Measurements from ENCODE around the gene ZBTB32. TPM values are rescaled to one million over a fixed set of nuclear protein-coding genes. Genes with fewer than 3 reads are reported as not detected.
"Not testable (repeated sequence)": the region's sequence is repeated elsewhere in the genome, so short reads cannot be mapped to it uniquely, and the experiment has no call there.

ZBTB32 gene
- total RNA-seq, 8 experiments from 2014 or later, result 0.43 to 34.3 (median 2.2) TPM

- in situ Hi-C loops (cut with MboI; ENCODE audit: low pct_unique_long_range_greater_than_20kb in 2 of 9, low sequenced_read_pairs in 9 of 9, unreplicated experiment in 9 of 9), result no loop called here
- no peak overlapping the region for H3K27ac ChIP-seq
- 13 to 57% (median 44%) methylated on average over 1 to 3 of the region's 3 CpGs; no CpG with 5 or more reads in 3 of the 10 experiments for WGBS, 10 experiments
- H3K4me1 ChIP-seq (replicated peaks in 1 of 2), result no peaks in the 10 kb centered on the region
- H3K4me3 ChIP-seq, result no peak overlapping the region
- ATAC-seq (replicated peaks in 6 of 8), result no peak
These were observed 32.5 kb upstream of the ZBTB32 start for GRCh38 chr19:35671818-35672217.

- Histone ChIP-seq H3K4me1 (replicated peaks in 1 of 2) (no peaks in the 10 kb centered on the region), H3K4me3 (no peak overlapping the region), H3K27ac (no peak overlapping the region)
- in situ Hi-C loops (cut with MboI; ENCODE audit: low pct_unique_long_range_greater_than_20kb in 2 of 9, low sequenced_read_pairs in 9 of 9, unreplicated experiment in 9 of 9), result no loop called here
- WGBS, 10 experiments, result 0 to 20% (median 18%) methylated on average over 3 to 7 of the region's 39 CpGs; no CpG with 5 or more reads in 7 of the 10 experiments
- peak in 5 of 8 experiments; percentile 27 to 99 (median 98) for ATAC-seq (replicated peaks in 6 of 8)
These were observed 31.1 kb upstream of the ZBTB32 start for GRCh38 chr19:35673121-35673804.

- in situ Hi-C loops (cut with MboI; ENCODE audit: low pct_unique_long_range_greater_than_20kb in 2 of 9, low sequenced_read_pairs in 9 of 9, unreplicated experiment in 9 of 9), result no loop called here
- no peak for ATAC-seq (replicated peaks in 6 of 8)
- WGBS, 10 experiments, result 33 to 83% (median 60%) methylated on average over 1 to 12 of the region's 15 CpGs; no CpG with 5 or more reads in 2 of the 10 experiments
- H3K27ac ChIP-seq, result no peak overlapping the region
- H3K4me3 ChIP-seq, result no peak overlapping the region
- no peaks in the 10 kb centered on the region for H3K4me1 ChIP-seq (replicated peaks in 1 of 2)
These were observed 28.7 kb upstream of the ZBTB32 start for GRCh38 chr19:35675589-35676140.

- H3K27ac ChIP-seq, result no peak overlapping the region
- no peak overlapping the region for H3K4me3 ChIP-seq
- in situ Hi-C loops (cut with MboI; ENCODE audit: low pct_unique_long_range_greater_than_20kb in 2 of 9, low sequenced_read_pairs in 9 of 9, unreplicated experiment in 9 of 9), result no loop called here
- WGBS, 10 experiments, result 0 to 96% (median 80%) methylated on average over 1 to 4 of the region's 4 CpGs; no CpG with 5 or more reads in 3 of the 10 experiments
- ATAC-seq (replicated peaks in 6 of 8), result no peak
- H3K4me1 ChIP-seq (replicated peaks in 1 of 2), result no peaks in the 10 kb centered on the region
These were observed 14.5 kb upstream of the ZBTB32 start for GRCh38 chr19:35689836-35690235.

DNA sequence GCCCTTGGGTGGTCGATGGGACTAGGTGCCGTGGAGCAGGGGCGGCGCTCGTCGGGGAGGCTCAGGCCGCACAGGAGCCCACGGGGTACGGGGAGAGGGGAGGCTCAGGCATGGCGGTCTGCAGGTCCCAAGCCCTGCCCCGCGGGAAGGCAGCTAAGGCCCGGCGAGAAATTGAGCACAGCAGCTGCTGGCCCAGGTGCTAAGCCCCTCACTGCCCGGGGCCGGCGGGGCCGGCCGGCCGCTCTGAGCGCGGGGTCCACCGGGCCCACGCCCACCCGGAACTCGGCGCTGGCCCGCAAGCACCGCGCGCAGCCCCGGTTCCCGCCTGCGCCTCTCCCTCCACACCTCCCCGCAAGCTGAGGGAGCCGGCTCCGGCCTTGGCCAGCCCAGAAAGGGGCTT is 13.3 kb upstream of the ZBTB32 start:
- WGBS, 10 experiments, result no CpG with 5 or more reads among the region's 37 CpGs
- in situ Hi-C loops (cut with MboI; ENCODE audit: low pct_unique_long_range_greater_than_20kb in 2 of 9, low sequenced_read_pairs in 9 of 9, unreplicated experiment in 9 of 9), result not testable (repeated sequence)

DNA sequence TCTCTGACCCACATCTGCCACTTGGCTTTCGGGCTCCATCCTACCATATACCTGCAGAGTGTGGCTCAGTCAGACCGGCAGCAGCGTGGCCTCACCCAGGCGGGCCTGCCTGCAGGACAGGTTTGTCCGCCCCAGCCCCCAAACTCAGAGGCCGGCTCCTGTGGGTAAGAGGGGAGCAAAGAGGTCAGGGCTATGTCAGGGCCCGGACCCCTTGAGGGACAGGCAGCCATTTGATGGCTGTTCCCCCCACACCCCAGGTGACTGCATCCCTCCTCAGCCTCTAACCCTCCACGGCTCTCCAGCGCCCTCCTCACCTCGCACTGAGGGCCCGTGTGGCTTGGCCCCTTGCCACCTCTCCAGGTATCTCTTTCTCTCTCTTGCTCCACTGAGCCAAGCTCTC is 12.3 kb upstream of the ZBTB32 start:
- 35 to 85% (median 68%) methylated on average over 2 to 4 of the region's 11 CpGs; no CpG with 5 or more reads in 6 of the 10 experiments for WGBS, 10 experiments
- Histone ChIP-seq H3K4me3 (no peak overlapping the region), H3K4me1 (replicated peaks in 1 of 2) (no peaks in the 10 kb centered on the region), H3K27ac (no peak overlapping the region)
- in situ Hi-C loops (cut with MboI; ENCODE audit: low pct_unique_long_range_greater_than_20kb in 2 of 9, low sequenced_read_pairs in 9 of 9, unreplicated experiment in 9 of 9), result no loop called here
- ATAC-seq (replicated peaks in 6 of 8), result no peak

More for the DNA sequence above, 13.3 kb upstream of the ZBTB32 start:
- ATAC-seq (replicated peaks in 6 of 8); H3K4me3 ChIP-seq; H3K27ac ChIP-seq; H3K4me1 ChIP-seq (replicated peaks in 1 of 2): not testable (repeated sequence)

- in situ Hi-C loops (cut with MboI; ENCODE audit: low pct_unique_long_range_greater_than_20kb in 2 of 9, low sequenced_read_pairs in 9 of 9, unreplicated experiment in 9 of 9), result no loop called here
- ATAC-seq (replicated peaks in 6 of 8), result peak; percentile 9 to 46 (median 34)
- Histone ChIP-seq H3K27ac (no peak overlapping the region), H3K4me3 (no peak overlapping the region), H3K4me1 (replicated peaks in 1 of 2) (no peaks in the 10 kb centered on the region)
- 0 to 43% (median 0%) methylated on average over 1 to 5 of the region's 8 CpGs; no CpG with 5 or more reads in 4 of the 10 experiments for WGBS, 10 experiments
These were observed 10.9 kb upstream of the ZBTB32 start for GRCh38 chr19:35693422-35693821.

DNA sequence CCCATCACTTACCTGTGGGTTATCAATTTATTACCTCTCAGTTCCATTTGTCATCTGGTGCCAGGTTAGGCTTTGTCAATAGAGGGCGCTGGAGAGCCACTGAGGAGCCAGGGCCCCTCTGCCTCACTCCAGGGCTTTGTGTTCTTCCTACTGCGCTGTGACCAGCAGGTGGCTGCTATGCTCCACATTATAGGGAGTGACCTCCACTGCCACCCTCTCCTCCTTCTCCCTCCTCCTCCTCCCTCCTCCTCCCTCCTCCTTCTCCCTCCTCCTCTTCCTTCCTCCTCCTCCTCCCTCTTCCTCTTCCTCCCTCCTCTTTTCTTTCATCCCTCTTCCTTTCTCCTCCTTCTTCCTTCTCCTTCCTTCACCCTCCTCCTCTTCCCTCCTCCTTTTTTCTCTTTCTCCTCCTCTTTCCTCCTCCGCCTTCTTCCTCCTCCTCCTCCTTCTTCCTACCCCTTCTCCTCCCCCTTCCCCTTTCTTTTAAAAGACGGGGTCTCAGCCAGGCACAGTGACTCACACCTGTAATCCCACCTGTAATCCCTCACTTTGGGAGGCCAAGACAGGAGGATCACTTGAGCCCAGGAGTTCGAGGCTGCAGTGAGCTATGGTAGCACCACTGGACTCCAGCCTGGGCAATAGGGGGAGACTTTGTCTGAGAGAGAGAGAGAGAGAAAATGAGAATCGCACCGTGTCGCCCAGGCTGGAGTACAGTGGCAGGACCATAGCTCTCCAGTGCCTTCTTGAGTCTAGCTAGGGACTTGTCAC is 10.3 kb upstream of the ZBTB32 start:
- H3K4me3 ChIP-seq, result no peak overlapping the region
- H3K4me1 ChIP-seq (replicated peaks in 1 of 2), result no peaks in the 10 kb centered on the region
- no peak overlapping the region for H3K27ac ChIP-seq
- in situ Hi-C loops (cut with MboI; ENCODE audit: low pct_unique_long_range_greater_than_20kb in 2 of 9, low sequenced_read_pairs in 9 of 9, unreplicated experiment in 9 of 9), result no loop called here
- WGBS, 10 experiments, result 0 to 80% (median 43%) methylated on average over 1 to 6 of the region's 8 CpGs; no CpG with 5 or more reads in 2 of the 10 experiments
- ATAC-seq (replicated peaks in 6 of 8), result peak; percentile 99 to 100 (median 100)

DNA sequence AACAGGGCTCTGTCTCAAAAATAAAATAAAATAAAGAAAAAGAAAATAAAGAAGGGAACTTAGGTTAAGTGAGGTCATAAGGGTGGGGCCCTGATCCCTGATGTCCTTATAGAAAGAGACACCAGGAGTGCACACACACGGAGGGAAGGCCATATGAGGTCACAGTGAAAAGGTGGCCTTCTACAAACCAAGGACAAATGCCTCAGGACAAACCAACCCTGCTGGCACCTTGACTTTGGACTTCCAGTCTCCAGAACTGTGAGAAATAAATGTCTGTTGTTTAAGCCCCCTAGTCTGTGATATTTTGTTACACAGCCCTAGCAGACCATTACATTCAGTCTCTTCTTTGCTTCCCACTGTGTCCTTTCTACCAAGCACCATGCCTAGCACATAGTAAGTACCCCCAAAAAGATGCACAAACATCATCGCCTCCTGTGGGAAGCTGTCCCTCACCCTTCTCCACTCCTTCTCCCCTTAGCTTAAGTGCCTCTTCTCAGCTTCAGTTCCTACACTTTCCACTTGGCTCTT is 8.4 kb upstream of the ZBTB32 start:
- ATAC-seq (replicated peaks in 6 of 8), result no peak
- H3K4me3 ChIP-seq, result no peak overlapping the region
- H3K4me1 ChIP-seq (replicated peaks in 1 of 2), result no peaks in the 10 kb centered on the region
- in situ Hi-C loops (cut with MboI; ENCODE audit: low pct_unique_long_range_greater_than_20kb in 2 of 9, low sequenced_read_pairs in 9 of 9, unreplicated experiment in 9 of 9), result no loop called here
- WGBS, 10 experiments, result 0 to 100% (median 60%) methylated on average over 1 to 2 of the region's 2 CpGs; no CpG with 5 or more reads in 3 of the 10 experiments
- H3K27ac ChIP-seq, result no peak overlapping the region

DNA sequence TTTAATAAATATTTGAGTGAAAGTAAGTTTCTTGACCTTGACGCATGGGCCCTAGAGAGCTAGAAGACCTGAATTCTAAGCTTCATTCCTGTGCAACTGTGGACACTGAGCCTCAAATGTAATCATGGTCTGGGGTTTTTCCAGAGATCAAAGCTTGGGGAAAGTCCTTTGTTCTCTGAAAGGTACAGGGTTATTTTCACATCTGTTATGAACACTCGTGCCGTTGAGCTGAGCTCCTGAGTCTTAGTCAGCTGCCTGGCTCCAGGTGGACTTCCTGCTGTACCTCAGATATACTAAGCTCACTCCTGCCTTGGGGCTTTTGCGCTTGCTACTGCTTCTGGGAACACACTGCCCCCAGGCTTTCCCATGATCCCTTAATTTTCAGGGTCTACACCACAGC is 7.5 kb upstream of the ZBTB32 start:
- no peak for ATAC-seq (replicated peaks in 6 of 8)
- in situ Hi-C loops (cut with MboI; ENCODE audit: low pct_unique_long_range_greater_than_20kb in 2 of 9, low sequenced_read_pairs in 9 of 9, unreplicated experiment in 9 of 9), result no loop called here
- WGBS, 10 experiments, result 27 to 85% (median 70%) methylated on average over 2 to 4 of the region's 4 CpGs; no CpG with 5 or more reads in 3 of the 10 experiments
- Histone ChIP-seq H3K4me1 (replicated peaks in 1 of 2) (no peaks in the 10 kb centered on the region), H3K4me3 (no peak overlapping the region), H3K27ac (no peak overlapping the region)

DNA sequence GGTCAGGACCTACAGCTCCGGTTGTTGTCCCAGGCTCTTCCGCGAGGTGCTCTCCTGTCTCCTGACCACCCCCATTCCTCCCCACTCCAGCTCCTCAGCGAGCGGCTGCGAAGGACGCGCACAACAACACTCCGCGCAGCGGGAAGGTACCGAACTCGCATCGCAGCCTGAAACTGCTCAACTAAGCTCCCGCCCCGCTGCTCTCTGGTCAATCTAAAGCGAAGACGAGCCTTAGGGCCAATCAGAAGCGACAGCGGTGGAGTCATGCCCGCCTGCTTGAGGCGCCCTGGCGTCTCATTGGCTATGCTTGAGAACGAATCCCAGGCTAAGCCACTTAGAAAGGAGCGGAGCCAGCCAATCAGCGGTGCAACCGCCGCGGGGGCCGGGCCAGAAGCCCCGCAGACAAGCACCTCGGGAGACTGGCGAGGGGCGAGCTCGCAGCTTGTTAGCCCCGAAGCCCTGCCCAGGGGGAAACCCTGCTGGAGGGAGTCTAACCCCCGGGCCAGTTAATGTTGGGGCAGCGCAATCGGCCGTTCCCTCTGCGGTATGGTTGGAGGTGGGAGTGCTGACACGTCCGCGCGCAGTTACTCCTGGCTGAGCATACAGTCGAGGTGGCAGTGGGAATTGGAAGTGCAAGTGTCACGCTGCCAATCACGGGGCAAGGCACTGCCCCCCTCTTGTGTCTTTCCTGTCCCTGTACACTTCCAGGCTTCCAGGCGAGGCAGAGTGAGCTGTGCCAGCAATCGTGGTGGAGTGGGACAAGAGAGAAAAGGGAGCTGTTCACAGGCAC is 1.9 kb upstream of the ZBTB32 start:
- Histone ChIP-seq H3K4me3 (peak overlapping the region; percentile 49 to 70 (median 53)), H3K27ac (peak overlapping the region in 1 of 2 donors; percentile 16), H3K4me1 (replicated peaks in 1 of 2) (no peaks in the 10 kb centered on the region)
- in situ Hi-C loops (cut with MboI; ENCODE audit: low pct_unique_long_range_greater_than_20kb in 2 of 9, low sequenced_read_pairs in 9 of 9, unreplicated experiment in 9 of 9), result no loop called here
- ATAC-seq (replicated peaks in 6 of 8), result peak; percentile 98 to 99 (median 98)
- WGBS, 10 experiments, result 0% methylated on average over 7 to 36 of the region's 50 CpGs; no CpG with 5 or more reads in 6 of the 10 experiments

DNA sequence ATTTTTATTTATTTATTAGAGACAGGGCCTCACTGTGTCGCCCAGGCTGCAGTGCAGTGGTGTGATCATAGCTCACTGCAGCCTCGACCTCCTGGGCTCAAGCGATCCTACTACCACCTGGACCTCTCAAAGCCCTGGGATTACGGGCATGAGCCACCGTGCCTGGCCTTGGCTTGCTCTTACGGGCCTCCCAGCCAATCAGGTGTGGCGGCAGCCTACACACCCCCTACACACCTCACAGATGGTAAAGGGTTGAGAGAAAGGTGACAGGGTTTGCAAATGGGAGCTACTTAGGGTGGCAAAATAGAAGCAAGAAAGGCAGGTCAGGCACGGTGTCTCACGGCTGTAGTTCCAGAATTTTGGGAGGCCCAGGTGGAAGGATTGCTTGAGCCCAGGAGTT is 1.0 kb upstream of the ZBTB32 start:
- in situ Hi-C loops (cut with MboI; ENCODE audit: low pct_unique_long_range_greater_than_20kb in 2 of 9, low sequenced_read_pairs in 9 of 9, unreplicated experiment in 9 of 9), result no loop called here
- ATAC-seq (replicated peaks in 6 of 8), result no peak
- Histone ChIP-seq H3K4me1 (replicated peaks in 1 of 2) (no peaks in the 10 kb centered on the region), H3K27ac (no peak overlapping the region), H3K4me3 (peak overlapping the region in 2 of 5 donors; percentile 57 to 70)
- 25 to 94% (median 47%) methylated on average over 1 to 6 of the region's 9 CpGs; no CpG with 5 or more reads in 3 of the 10 experiments for WGBS, 10 experiments

Data from motor neuron (in vitro differentiated cells).